Activated effector memory CD4-positive, alpha-beta T cell treated with Interleukin-2 at 50 U/mL for 16 hours (primary cell): Measurements from ENCODE around the gene ERCC6.

ENCODE experiments used
- DNase-seq: peaks from one replicate; pipeline ENCODE4 v3.0.0-alpha.2; 2020

Gene ERCC6

DNA sequence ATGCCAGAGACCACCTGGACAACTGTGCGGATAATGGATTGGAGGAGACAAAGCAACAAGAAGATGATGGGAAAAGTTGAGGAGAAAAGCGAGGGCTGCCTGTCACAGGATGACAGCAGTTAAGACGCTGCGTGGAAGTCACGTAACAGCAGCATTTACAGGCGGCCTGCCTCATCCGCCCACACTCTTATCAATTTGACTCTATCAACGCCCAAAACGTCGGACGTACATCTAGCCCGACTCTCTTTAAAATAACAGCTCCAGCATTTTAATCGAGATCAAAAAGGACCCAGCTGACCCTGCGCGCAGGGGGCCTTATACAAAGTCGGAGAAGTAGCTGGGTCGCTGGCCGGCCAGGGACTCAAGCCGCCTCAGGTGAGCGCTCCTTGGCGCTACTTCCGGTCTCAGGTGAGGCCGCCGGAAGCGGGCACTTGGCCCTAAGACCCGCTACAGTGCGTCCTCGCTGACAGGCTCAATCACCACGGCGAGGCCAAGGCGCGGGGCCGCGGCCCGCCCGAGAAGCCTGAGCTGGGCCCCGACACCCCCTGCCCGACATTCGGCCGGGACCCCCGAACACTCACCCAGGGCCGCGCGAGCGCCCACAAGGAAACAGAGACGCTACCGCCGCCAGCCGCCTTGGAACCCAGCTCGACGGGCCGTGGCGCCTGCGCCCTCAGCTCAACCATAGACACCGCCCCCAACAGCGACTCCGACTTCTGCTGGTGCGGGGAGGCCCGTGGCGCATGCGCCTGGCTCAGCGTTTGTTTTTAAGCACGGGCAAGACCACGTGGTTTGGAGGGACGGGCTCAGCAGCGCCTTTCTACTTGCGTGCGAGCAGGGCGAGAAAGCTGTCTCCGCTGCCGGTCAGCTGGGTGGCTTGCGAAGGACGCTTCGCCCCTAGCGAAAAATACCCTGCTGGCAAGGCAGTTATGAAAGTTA lies at the start of gene ERCC6:
Gene ERCC6, minus strand, starts transcription at position 741 of the 939 bp plus-strand sequence.
- DNase-seq: peak; percentile 96

DNA sequence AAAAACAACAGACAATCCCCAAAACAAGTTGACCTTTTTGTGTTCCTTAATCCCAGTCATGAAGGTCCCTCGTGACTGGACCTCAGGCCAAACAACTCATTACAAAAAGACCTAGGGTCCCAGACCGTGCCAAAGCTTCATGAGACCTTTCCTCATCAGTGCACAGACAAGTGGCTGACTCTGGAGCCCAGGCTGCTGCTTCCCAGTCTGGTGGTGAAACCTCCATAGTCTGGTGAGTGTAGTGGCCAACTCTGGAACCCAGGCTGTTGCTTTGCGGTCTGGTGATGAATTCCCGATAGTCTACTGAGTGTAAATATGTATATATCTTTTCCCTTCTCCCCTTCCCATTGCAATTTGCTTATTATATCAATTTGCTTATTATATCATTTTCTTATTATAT lies 49.1 kb upstream of the ERCC6 start:
- DNase-seq: no peak

GRCh38 chr10:49585387-49585786 lies 46.5 kb upstream of the ERCC6 start:
- DNase-seq: no peak

DNA sequence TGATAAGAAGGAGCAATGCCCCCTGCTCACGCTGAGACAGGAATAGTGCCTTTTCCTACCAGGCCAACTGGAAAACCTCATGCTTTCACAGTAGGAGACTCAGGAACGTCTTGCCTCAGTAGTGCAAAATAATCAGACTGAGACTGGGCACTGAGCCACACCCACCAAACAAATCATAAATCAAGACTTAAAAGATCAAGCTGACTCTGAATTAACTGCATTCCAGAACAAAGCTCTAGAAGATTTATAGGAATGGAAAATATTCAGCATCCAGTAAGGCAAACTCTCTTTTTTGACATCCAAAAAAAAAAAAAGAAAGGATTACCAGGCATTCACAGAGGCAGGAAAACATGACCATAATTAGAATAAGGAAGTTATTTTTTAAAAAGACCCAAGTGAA lies 40.7 kb upstream of the ERCC6 start:
- DNase-seq: no peak

- DNase-seq: no peak
Observed at GRCh38 chr10:49578392-49578791, 39.5 kb upstream of the ERCC6 start.

DNA sequence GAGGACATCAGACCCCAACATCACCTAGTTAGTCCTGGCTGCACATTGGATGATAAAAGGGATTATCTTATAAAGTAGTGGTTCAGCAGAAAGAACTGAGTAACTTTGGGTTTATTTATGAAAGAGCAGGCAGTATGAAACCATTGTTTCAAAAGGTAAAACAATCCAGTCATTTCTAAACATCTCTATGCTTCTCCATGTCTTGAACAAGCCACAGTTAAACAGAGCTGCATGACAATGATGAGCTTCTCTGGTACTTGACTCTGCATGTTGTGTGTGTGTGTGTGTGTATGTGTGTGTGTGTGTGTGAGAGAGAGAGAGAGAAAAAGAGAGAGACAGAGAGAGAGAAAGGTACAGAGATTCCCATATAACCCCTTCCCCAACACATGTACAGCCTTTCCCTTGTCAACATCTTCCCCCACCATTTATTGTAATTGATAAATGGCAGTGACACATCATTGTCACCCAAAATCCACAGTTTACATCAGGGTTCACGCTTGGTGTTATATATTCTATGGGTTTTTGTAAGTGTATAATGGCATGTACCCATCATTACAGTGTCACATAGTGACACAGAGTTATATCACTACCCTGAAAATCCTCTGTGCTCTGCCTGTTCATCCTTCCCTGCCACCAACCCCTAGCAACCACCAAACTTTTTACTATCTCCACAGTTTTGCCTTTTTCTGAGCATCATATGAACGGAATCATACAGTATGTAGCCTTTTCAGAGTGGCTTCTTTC lies 38.4 kb upstream of the ERCC6 start:
- no peak for DNase-seq

DNA sequence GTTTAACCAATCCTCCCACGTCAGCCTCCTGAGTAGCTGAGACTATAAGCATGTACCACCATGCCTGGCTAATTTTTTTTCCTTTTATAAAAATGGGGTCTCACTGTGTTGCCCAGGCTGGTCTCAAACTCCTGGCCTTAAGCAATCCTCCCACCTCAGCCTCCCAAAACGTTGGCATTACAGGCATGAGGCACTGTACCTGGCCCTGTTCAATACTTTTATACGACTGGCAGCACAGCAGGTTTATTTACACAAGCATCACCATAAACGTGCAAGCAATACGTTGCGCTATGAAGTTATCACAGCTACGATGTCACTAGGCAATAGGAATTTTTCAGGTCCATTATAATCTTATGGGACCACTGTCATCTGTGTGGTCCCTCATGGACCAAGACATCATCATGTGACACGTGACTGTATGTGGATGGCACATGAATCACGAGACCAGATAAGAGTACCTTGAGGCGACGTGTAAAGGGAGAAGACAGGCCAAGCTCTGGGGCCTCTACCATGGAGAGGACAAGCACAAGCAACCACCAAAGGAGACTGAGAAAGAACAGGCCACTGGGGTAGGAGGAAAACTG lies 36.7 kb upstream of the ERCC6 start:
- DNase-seq: no peak

- DNase-seq: no peak
Observed at GRCh38 chr10:49572594-49573114, 33.7 kb upstream of the ERCC6 start.

GRCh38 chr10:49571388-49571787 lies 32.5 kb upstream of the ERCC6 start:
- no peak for DNase-seq

DNA sequence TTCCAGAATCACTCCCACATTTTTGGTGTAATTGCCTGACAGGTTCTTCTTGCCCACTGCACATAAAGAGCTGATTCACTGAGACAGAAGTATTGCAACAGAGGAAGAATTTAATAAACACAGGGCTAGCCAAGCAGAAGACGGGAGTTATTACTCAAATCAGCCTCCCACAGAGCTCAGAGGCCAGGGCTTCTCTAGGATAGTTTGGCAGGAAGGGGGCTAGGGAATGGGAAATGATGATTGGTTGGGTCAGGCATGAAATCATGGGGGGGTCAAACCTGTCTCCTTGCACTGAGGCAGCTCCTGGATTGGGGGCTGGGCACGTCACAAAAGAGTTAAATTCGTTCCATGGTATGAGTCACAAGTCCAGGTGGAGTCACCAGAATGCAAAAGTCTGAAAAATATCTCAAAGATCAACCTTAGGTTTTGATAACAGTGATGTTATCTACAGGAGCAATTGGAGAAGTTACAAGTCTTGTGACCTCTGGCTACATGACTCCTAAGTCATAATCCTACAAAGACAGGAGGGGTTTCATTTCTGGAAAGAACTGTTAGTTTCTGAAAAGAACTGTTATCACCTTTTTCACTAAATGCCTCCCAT lies 30.2 kb upstream of the ERCC6 start:
- no peak for DNase-seq

GRCh38 chr10:49568235-49568634 lies 29.3 kb upstream of the ERCC6 start:
- no peak for DNase-seq

- DNase-seq: no peak
Observed at GRCh38 chr10:49567810-49568209, 28.9 kb upstream of the ERCC6 start.

GRCh38 chr10:49564461-49565009 lies 25.6 kb upstream of the ERCC6 start:
- no peak for DNase-seq

DNA sequence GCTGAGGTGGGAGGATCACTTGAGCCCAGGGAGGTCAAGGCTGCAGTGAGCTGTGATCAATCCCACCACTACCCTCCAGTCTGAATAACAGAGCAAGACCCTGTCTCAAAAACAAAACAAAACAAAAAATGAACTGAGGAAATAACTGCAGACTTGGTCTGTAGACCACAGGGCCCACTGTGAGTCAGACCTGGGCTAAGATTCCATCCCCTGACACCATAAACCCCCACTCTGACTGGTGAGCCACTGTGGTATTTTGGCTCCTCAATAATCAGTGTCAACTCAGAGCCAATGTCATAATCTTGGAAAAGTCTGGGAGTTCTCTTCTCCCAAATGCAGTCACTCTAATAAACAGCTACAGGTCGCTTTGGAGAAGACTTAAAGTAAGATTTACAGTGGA lies 24.0 kb upstream of the ERCC6 start:
- no peak for DNase-seq

GRCh38 chr10:49560526-49560925 lies 21.6 kb upstream of the ERCC6 start:
- DNase-seq: no peak

GRCh38 chr10:49559476-49559875 lies 20.6 kb upstream of the ERCC6 start:
- no peak for DNase-seq

GRCh38 chr10:49558190-49558589 lies 19.3 kb upstream of the ERCC6 start:
- no peak for DNase-seq

- no peak for DNase-seq
Observed at GRCh38 chr10:49557681-49558080, 18.8 kb upstream of the ERCC6 start.

GRCh38 chr10:49556723-49557122 lies 17.8 kb upstream of the ERCC6 start:
- DNase-seq: no peak

- DNase-seq: no peak
Observed at GRCh38 chr10:49552277-49552676, 13.4 kb upstream of the ERCC6 start.

GRCh38 chr10:49550563-49550962 lies 11.6 kb upstream of the ERCC6 start:
- DNase-seq: no peak

DNA sequence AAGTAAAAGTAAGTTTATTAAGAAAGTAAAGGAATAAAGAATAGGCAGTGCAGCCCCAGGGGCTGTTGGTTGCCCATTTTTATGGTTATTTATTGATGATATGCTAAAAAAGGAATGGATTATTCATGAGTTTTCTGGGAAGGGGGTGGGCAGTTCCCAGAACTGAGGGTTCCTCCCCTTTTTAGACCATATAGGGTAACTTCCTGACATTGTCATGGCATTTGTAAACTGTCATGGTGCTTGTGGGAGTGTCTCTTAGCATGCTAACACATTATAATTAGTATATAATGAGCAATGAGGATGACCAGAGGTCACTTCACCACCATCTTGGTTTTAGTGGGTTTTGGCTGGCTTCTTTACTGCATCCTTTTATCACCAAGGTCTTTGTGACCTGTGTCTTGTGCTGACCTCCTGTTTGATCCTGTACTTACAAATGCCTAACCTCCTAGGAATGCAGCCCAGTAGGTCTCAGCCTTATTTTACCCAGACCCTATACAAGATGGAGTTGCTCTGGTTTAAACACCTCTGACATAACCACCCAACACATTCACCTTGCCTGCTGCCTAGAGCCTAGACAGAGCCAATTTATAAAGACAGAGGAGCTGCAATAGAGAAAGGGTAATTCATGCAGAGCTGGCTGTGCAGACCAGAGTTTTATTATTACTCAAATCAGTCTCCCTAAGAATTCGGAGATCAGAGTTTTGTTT lies 10.9 kb upstream of the ERCC6 start:
- no peak for DNase-seq
